Astrocyte (in vitro differentiated cells and primary cell): Measurements from ENCODE around the gene PLD1.

ENCODE experiments used
- EZH2 ChIP-seq: IDR thresholded peaks from 2 replicates; pipeline ENCODE4 v1.6.1; 2012; ENCODE audit warnings: mild to moderate bottlenecking, low read length, inconsistent platforms; ENCODE audit not compliant: insufficient read depth
- TF ChIP-seq, protein P1 (sequence below): IDR thresholded peaks from 2 replicates; pipeline ENCODE4 v1.5.1; 2011; ENCODE audit warnings: low read depth, mild to moderate bottlenecking, inconsistent platforms, low read length, moderate library complexity; ENCODE audit not compliant: insufficient read depth

DNA sequence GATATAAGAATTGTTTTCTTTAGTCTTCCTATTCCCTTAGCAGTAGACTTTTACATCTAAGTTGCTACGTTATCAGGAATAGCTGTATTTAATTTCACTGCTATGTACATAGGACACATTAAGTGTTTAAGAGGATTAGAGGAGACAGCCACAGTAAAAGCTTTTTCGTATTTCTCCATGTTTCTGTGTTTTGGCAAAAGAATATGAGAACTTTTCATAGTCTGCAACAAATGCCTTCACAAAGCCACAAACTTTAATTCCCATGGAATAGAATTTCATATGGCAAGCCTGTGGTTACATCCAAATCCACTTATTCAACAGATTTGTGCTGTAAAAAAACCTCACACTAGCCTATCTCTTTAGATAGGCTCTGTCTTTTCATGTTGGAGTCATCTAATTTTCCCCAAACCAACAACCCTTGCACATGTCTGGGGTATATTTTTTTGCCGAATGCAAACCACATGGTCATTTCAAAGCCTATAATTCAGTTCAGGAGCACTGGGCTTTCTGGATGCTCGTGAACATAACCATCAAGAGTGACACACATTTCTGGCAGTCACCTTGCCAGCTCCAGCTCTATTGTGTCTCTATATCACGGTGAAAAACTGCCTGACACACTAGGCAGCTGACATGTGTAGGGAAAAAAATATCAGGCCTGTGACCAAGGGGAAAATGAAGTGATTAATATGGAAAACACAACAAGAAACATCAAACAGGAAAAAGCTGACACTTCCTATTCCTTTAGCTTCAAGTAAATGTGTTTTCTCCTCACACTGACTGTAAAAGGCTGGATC is 19.2 kb downstream of the PLD1 start:
- TF ChIP-seq, protein P1, sequence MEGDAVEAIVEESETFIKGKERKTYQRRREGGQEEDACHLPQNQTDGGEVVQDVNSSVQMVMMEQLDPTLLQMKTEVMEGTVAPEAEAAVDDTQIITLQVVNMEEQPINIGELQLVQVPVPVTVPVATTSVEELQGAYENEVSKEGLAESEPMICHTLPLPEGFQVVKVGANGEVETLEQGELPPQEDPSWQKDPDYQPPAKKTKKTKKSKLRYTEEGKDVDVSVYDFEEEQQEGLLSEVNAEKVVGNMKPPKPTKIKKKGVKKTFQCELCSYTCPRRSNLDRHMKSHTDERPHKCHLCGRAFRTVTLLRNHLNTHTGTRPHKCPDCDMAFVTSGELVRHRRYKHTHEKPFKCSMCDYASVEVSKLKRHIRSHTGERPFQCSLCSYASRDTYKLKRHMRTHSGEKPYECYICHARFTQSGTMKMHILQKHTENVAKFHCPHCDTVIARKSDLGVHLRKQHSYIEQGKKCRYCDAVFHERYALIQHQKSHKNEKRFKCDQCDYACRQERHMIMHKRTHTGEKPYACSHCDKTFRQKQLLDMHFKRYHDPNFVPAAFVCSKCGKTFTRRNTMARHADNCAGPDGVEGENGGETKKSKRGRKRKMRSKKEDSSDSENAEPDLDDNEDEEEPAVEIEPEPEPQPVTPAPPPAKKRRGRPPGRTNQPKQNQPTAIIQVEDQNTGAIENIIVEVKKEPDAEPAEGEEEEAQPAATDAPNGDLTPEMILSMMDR: no peak
- TF ChIP-seq EZH2: no peak
